GM18868 (cell line): Measurements from ENCODE around the gene ZDHHC16.
"Not testable (repeated sequence)": the region's sequence is repeated elsewhere in the genome, so short reads cannot be mapped to it uniquely, and the experiment has no call there.

Experiments
- ATAC-seq: cut with Tn5 transposase; IDR thresholded peaks from one replicate; pipeline ENCODE4 v1.9.1; 2021; ENCODE audit warnings: mild to moderate bottlenecking, moderate library complexity; ENCODE audit not compliant: unreplicated experiment

ZDHHC16 gene

DNA sequence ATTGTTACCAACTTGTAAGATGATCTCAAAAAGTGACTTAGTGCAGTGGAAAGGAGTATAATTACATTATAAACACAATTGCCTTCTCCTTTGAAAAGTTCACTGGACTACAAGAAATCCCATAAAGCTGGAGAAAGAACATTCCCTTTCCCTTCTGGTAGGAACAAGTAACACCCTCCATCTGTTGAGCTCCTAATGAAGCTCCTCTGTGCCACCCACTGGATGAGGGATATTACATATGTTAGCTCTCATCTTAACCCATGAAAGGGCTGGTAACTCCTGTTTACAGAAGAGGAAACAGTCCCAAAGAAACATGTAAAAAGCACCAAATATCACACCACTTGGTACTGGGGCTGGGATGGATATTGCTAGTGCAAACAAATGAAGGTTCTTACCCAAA is 11.9 kb upstream of the ZDHHC16 start:
- no peak for ATAC-seq

DNA sequence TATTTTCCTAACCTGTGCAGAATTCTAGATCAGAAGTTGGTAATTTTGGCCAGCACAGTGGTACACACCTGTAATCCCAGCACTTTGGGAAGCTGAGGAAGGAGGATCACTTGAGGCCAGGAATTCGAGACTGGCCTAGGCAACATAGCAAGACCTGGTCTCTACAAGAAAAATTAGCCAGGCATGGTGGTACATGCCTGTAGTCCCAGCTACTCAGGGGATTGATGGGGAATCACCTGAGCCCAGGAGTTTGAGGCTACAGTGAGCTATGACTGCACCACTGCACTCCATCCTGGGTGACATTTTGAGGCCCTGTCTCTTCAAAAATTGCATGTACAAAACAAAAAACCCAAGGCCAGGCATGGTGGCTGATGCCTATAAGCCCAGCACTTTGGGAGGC is 11.4 kb upstream of the ZDHHC16 start:
- ATAC-seq, result no peak

DNA sequence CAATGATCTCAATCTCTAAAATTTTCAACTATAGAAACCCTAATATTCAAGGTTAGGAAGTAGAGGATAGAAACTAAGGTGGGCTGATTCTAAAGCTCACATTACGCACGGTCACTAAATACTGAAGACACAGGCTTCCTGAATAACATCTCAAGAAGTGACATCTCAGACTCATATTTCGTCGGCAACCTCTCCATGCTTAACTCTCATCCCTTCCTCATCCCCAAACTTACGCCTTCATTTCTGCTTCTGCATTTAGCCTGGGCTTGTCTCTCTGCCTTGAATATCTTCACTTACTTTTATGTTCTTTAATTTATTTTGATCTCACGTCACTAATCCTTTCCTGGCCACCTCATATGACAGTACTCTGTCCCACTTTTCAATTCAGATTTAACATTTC is 10.8 kb upstream of the ZDHHC16 start:
- ATAC-seq, result no peak

DNA sequence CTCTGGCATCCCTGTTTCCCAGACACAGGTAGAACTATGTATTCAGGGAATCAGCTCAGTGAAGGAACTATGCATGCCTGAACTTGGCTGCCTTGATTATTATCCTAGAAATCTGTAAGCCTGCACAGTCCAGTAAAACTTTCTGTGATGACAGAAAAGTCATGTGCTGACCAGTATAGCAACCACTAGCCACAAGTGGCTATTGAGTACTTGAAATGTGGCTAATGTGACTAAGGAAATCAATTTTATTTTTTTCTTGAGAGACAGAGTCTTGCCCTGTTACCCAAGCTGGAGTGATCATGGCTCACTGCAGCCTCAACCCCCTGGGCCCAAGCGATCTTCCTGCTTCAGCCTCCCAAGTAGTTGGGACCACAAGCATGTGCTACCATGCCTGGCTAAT is 3.7 kb upstream of the ZDHHC16 start:
- no peak for ATAC-seq

DNA sequence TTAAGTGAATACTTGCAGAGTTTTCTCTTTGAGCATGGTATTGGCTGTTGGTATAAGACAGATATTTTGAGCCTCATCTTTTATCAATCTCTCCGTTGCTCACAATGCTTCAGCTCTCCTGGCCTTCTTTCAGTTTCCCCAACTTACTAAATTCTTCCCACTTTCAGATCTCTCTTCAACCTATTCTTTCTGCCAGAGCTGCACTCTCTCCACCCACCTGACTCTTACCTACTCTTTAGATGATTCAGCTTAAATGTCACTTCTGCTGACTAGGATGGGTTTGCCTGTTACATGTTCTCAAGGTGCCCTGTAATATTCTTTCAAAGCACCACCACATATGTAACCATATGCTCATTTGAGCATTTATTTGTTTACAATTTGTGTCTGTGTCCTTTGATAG is 1.8 kb upstream of the ZDHHC16 start:
- ATAC-seq, result no peak

DNA sequence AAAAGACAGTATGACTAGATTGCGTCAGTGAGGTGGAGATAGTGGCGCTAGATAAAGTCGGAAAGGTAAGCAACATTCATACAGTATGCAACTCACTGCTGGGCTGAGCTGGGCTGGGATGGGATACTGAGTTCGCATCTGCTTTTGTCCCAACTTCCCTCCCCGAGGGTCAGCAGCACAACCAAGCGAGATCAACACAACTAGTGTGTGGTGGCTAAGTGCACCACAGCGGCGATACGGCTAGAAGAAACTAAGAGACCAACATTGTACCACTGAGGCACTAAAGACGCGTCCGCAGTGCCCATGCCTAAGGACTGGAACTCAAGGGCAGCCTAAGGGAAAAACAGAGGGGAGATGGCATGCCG is 636 bp upstream of the ZDHHC16 start:
- no peak for ATAC-seq

DNA sequence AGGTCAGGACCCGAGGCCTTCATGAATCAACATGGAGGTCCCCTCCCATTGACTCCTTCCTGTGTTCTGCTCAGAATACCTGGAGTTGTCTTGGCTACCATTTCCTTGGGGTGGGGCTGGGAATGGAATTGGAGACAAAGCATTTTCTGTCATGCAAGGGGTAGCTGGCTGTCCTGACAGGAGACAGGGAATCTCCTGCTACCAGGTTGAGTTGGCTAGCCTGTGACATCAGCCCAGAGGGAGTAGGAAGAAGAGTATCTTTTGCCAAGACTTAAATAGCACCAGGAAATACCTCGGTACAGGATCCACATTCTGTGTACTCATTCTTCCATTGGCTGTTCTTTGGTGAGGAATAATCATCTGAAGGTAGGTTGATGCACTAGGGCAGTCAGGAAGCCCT is 4.9 kb downstream of the ZDHHC16 start:
- ATAC-seq, result no peak

DNA sequence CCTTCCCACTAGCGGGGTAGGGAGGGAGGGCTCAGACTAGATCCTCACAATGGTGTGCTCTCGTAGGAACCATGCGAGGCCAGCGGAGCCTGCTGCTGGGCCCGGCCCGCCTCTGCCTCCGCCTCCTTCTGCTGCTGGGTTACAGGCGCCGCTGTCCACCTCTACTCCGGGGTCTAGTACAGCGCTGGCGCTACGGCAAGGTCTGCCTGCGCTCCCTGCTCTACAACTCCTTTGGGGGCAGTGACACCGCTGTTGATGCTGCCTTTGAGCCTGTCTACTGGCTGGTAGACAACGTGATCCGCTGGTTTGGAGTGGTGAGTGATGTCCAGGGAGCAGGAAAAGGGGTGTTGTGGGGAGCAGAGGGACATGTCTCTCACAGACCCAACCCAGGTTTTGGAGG is 5.6 kb downstream of the ZDHHC16 start:
- no peak for ATAC-seq

DNA sequence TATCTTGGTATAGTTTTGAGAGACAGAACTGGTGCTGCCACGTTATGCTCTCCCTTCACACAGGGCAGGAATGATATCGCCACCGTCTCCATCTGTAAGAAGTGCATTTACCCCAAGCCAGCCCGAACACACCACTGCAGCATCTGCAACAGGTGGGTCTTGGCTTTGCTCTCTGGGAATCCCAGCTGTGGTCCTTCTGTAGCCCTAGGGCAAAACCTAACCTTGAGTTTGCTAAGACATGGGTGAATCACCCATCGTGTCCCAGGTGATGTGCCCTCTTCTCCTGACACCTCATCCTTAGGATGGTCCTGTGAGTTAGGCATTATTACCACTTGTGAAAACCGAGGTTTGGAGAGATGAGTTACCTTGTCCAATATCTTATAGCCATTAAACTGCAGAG is 6.4 kb downstream of the ZDHHC16 start:
- no peak for ATAC-seq

DNA sequence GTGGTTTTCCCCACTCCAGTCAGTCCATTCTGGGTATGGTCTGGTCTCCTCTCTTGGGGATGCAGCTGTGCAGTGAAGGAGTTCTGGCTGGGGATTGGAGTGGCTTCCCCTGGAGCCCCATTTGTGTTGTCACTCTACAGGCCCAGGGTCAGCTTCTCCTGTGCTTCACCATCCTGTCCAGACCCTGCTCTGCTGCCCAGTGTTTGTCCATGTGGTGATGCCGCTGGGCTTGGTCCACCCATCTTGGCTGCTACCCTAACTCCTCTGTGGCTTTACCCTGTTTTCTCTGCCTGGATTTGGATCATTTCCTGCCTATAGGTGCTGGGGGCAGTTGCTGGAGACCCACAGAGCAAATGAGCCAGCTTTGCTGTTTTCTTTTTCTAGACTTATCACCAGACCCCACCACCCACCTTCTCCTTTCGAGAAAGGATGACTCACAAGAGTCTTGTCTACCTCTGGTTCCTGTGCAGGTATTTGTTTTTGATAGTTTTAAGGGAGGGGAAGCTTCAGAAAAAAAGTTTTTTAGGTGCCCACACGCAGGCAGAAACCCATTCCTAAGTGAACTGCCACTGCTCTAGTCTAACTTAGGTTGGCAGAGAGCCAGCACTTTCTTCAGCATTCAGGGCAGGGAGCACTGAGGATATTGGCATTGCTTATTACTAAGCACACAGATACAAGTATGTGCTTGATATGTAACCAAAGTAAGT is 8.5 kb downstream of the ZDHHC16 start:
- no peak for ATAC-seq

DNA sequence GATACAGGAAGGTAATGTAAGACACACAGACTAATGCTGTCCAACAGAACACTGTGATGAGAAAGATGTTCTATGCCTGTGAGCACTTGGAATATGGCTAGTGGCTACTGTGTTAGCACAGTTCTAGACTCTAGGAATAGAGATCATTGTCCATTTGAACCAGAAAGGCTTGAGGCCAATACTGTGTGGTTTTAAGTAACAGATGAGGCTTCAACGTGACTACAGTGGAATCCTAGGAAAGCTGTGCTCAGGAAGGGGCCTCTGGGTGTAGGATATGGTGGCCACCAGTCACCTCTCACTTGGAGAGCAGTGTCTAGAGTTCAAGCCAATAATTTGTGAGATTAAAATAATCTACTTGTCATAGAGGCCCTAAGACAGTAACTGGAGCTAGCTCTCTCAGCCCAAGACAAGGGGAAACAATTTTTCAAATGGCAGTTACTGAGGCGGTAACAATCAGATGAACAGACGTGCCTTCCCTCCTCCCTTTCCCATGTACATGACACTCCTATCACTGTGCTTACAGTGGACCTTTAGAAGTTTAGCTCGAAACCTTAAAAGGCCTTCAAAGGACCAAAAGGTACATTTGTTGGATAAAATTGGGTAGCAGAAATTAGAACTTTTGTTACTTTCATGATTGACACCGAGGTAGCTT is 10.2 kb downstream of the ZDHHC16 start:
- no peak for ATAC-seq

DNA sequence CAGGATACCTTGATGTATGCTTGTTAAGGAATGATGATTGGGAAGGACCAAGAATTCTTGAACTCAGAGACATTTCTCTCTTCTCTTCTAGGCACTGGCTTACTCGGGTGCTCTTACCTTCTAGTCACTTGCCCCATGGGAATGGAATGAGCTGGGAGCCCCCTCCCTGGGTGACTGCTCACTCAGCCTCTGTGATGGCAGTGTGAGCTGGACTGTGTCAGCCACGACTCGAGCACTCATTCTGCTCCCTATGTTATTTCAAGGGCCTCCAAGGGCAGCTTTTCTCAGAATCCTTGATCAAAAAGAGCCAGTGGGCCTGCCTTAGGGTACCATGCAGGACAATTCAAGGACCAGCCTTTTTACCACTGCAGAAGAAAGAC is 10.7 kb downstream of the ZDHHC16 start:
- no peak for ATAC-seq

DNA sequence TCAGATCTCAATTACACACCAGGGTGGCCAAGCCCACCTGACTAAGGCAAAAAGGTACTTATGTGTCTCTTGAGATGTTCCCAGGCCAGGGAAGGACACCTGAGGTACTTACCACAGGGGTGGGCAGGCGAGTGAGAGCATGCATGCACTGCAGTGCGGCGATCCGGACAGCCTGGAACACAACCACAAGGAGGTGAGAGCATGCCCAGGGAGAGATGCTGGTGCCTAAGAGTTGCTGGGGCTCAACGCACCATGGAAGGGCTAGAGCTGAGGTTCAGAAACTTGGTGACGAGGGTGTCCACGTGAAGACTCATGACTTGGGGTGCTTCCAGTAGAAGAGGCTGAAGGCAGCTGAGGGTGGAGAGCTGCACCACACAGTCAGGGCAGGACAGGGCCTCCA is 13.1 kb downstream of the ZDHHC16 start:
- no peak for ATAC-seq

DNA sequence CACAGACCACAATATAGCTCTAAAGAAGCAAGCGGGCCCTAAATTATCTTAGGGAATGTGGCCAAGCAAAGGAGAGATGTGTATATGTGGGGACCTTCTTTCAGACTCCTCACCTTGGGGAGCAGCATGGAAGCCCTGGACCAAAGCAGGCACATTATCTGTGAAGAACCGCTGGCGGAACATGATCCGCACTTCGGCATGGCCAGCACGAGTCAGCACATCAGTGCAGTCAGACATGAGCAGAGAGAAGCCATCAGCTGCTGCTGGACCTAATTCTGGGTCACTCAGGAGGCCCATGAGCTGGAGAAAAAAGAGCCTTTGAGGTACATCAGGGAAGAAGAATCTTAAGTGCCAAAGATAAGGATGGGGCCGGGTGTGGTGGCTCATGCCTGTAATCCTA is 14.0 kb downstream of the ZDHHC16 start:
- ATAC-seq, result no peak

DNA sequence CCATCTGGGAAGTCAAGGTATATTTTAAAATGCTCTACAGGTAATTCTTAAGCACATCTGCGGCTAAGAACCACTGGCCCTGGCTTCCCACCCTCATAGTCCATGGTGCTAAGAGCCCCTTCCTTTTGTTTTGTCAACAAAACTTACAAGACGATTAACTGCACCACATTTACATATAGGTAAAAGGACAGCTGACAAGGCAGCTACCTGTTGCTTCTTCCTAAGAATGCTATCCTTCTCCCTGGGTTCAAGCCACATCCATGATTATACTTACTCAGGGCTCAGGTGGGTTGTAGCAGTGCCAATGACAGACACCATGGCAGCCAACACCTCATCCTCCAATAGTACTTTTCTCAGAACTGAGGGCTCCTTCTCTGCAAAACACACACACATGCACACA is 16.3 kb downstream of the ZDHHC16 start:
- no peak for ATAC-seq

DNA sequence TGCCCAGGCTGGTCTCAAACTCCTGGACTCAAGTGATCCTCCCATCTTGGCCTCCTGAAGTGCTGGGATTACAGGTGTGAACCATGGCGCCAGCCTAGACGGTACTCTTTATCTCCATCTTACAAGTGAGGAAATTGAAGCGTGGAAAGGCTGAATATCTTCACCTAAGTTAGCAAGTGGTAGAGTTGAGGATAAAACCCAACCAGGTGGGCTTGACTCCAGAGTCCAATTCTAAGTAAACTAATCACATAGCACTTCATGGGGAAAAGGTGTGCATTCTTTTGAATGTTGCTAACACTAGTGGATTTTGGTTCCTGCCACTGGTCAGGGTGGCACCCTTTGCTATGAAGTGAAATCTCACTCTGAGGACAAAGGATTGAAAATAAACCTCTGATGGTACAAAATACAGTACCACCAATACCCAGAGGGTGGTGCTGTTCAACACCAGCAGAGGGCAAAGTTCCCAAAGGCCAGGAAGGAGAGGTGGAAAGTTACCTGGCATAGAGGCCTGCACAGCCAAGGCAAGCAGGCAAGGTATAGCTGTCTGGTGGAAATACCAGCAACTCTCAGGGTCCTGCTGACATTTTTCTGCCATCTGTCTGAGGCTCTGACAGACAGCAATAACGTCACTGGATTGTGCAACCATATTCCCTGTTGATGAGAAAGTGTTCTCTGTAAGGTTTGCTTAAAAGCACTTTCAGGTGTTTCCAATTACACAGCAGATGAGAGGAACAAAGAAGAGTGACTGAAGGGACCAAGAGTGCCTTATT is 17.6 kb downstream of the ZDHHC16 start:
- ATAC-seq, result no peak

DNA sequence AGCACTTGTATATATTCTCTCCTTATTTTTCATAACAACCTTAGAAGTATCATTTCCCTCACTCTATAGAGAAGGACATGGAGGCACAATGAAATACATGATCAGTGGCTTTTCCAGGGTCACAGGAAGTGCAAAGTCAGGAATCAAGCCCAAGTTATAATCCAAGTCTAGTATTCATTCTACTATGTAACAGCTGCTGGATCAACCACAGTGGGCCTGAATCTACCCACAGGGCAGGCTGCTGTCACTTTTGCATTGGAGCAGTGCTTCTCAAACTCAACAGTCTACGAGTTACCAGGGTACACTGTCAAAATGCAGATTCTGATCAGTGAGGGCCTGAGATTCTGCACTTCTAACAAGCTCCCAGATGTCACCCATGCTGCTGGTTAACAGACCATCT is 18.3 kb downstream of the ZDHHC16 start:
- no peak for ATAC-seq

DNA sequence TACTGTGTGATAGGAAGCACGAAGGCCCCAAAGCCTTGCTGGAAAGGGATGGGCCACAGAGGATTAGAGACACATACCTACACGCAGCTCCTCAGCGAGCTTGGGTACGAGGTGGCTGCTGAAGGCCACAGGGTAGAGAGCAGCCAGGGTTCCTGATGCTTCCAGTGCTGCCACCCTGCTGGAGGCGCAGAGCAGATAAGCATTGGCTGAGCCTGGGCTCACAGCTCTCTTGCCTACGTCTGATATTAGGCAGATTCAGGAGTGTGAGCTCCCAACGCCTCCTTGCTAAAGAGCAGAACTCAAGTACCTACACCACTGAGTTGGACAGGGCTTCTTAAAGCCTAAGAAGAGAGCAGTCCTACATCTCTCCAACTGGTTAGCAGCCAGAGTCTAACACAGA is 20.0 kb downstream of the ZDHHC16 start:
- ATAC-seq, result no peak

DNA sequence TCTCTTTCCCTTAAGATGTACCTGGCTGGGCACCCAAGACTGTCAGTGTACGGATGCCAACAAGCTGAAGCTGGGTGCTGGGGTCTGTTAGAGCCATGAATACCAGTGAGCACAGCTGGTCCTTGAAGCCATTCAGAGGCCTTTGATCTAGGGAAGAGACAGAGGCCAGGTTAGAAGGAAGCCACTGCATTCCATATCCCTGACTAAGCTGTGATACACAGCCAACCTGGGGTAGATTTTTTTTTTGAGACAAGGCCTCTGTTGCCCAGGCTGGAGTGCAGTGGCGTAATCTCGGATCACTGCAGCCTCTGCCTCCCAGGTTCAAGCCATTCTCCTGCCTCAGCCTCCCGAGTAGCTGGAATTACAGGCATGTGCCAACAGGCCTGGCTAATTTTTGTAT is 20.8 kb downstream of the ZDHHC16 start:
- no peak for ATAC-seq

DNA sequence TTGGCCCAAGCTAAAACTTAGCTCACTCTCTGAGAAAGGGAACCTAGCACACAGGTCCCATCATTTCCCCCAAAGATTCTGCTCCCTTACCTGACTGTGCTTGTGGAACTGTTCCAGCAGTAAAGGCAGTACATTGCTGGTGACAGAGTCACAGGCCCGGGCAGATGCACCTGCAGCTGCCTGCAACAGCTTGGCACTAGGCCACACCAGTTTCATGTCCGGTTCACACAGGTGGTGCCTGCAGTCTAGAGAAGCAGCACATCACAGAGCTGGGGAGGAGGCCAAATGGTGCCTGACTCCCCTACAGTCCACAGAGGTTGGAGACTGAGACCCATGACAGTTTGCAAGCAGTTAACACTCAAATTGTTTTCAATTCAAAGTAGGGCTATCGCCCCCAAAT is 22.2 kb downstream of the ZDHHC16 start:
- no peak for ATAC-seq

DNA sequence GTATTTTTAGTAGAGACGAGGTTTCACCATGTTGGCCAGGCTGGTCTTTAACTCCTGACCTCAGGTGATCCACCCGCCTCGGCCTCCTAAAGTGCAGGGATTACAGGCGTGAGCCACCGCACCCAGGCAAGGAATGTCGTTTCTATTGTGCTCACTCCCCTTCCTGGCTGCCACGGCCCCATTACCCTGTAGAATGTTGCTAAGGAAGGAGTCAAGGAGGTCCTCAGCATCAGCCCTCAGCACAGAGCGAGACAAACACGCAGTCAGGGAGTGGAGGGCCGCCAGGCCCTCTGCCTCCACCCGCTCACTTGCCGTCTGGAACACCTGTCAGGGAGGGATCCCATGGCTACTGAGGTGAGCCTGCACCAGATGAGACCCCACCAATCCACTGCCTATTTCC is 22.8 kb downstream of the ZDHHC16 start:
- ATAC-seq, result not testable (repeated sequence)

DNA sequence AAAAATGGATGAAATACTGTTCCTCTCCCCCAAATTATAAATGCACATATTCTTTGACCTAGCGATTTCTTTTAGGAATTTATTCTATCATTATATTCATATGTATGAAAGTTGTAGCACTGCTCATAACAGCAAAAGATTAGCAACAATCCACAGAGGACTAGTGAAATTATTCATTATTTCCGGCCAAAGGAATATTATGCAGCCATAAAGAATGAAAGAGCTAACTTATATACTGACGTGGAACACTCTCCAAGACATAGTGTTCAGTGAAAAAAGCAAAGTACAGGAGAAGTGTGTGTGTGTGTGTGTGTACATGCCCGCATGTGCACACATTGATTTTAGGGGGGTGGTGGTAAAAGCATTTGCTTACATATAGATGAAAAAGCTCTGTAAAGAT is 28.9 kb downstream of the ZDHHC16 start:
- ATAC-seq, result no peak
